ENCODE results near the gene RASA3. TPM values are rescaled to one million over a fixed set of nuclear protein-coding genes. Genes with fewer than 3 reads are reported as not detected.
"Not testable (repeated sequence)": the region's sequence is repeated elsewhere in the genome, so short reads cannot be mapped to it uniquely, and the experiment has no call there.

RASA3 gene
- total RNA-seq, 3 donors from 2014 or later = 7.9 to 19.0 (median 8.4) TPM

GRCh38 chr13:114077933-114078325 is 54.5 kb downstream of the RASA3 start:
- DNase-seq (peak in 2 of 3 donors; percentile 21 to 41), ATAC-seq (peak; percentile 17)
- Histone ChIP-seq H3K4me1 (ENCODE audit: low read depth) (peaks cover 16% of the 10 kb centered on the region), H3K4me3 (no peak overlapping the region), H3K9me3 (no peaks in the 10 kb centered on the region), H3K36me3 (ENCODE audit: low read depth) (no peaks in the 10 kb centered on the region)
- intact Hi-C loops (cut with DNase I, micrococcal nuclease) = no loop called here
- TF ChIP-seq CTCF (IDR thresholded peaks at IDR 0.05) = no peak

- H3K4me1 ChIP-seq (ENCODE audit: low read depth) = peaks cover 16% of the 10 kb centered on the region
- DNase-seq (peak in 1 of 3 donors; percentile 36), ATAC-seq (no peak)
- H3K9me3 ChIP-seq = no peaks in the 10 kb centered on the region
- TF ChIP-seq CTCF (IDR thresholded peaks at IDR 0.05) = no peak
- no peak overlapping the region for H3K4me3 ChIP-seq
- intact Hi-C loops (cut with DNase I, micrococcal nuclease) = no loop called here
- H3K36me3 ChIP-seq (ENCODE audit: low read depth) = no peaks in the 10 kb centered on the region
Observed at GRCh38 chr13:114077099-114077932, 55.1 kb downstream of the RASA3 start.

GRCh38 chr13:114076329-114077090 is 55.9 kb downstream of the RASA3 start:
- Histone ChIP-seq H3K4me1 (ENCODE audit: low read depth) (peaks cover 16% of the 10 kb centered on the region), H3K9me3 (no peaks in the 10 kb centered on the region), H3K36me3 (ENCODE audit: low read depth) (no peaks in the 10 kb centered on the region), H3K4me3 (no peak overlapping the region)
- DNase-seq (peak in 1 of 3 donors; percentile 44), ATAC-seq (no peak)
- no peak for TF ChIP-seq CTCF (IDR thresholded peaks at IDR 0.05)
- intact Hi-C loops (cut with DNase I, micrococcal nuclease) = no loop called here

- H3K4me3 ChIP-seq; ATAC-seq; intact Hi-C loops (cut with DNase I, micrococcal nuclease); H3K36me3 ChIP-seq (ENCODE audit: low read depth); H3K9me3 ChIP-seq: not testable (repeated sequence)
- H3K4me1 ChIP-seq (ENCODE audit: low read depth) = peaks cover 16% of the 10 kb centered on the region
- peak in 1 of 3 donors; percentile 30 for DNase-seq
Observed at GRCh38 chr13:114075811-114076210, 56.6 kb downstream of the RASA3 start.

GRCh38 chr13:114074671-114075315 is 57.6 kb downstream of the RASA3 start:
- DNase-seq = peak in 2 of 3 donors; percentile 18 to 38
- H3K36me3 ChIP-seq (ENCODE audit: low read depth) = no peaks in the 10 kb centered on the region
- no peak for TF ChIP-seq CTCF (IDR thresholded peaks at IDR 0.05)
- no peak overlapping the region for H3K4me3 ChIP-seq
- no peak for ATAC-seq
- intact Hi-C loops (cut with DNase I, micrococcal nuclease) = no loop called here
- peaks cover 16% of the 10 kb centered on the region for H3K4me1 ChIP-seq (ENCODE audit: low read depth)
- H3K9me3 ChIP-seq = no peaks in the 10 kb centered on the region

All from mucosa of descending colon (tissue), 3 donors.